Choroid plexus epithelial cell (primary cell): Measurements from ENCODE around the gene DYNC1H1.

Experiments used
- DNase-seq: peaks from one replicate; pipeline ENCODE4 v3.0.0-alpha.2; 2010; ENCODE audit warnings: low read depth
- H3K4me3 ChIP-seq: 2 replicates; pipeline ENCODE4 v1.5.1; 2011; ENCODE audit warnings: low read depth, mild to moderate bottlenecking, control low read depth, low read length, moderate library complexity
- CTCF ChIP-seq: conservative IDR thresholded peaks from 2 replicates; pipeline ENCODE4 v1.5.1; 2011; ENCODE audit warnings: low read depth, mild to moderate bottlenecking, control low read depth, inconsistent platforms, low read length, moderate library complexity

Gene DYNC1H1

GRCh38 chr14:102094101-102094500 lies 129.7 kb downstream of the DYNC1H1 start:
- H3K4me3 ChIP-seq = no peak overlapping the region
- DNase-seq = no peak
- no peak for TF ChIP-seq CTCF

GRCh38 chr14:102095231-102095870 lies 131.0 kb downstream of the DYNC1H1 start:
- no peak for TF ChIP-seq CTCF
- no peak overlapping the region for H3K4me3 ChIP-seq
- peak; percentile 35 for DNase-seq

- peak overlapping the region; percentile 22 for H3K4me3 ChIP-seq
- peak; percentile 21 for DNase-seq
- no peak for TF ChIP-seq CTCF
These were observed 131.6 kb downstream of the DYNC1H1 start for GRCh38 chr14:102095871-102096568.

GRCh38 chr14:102096569-102097188 lies 132.3 kb downstream of the DYNC1H1 start:
- peak overlapping the region; percentile 22 for H3K4me3 ChIP-seq
- peak; percentile 89 for TF ChIP-seq CTCF
- peak; percentile 83 for DNase-seq

- DNase-seq = no peak
- no peak for TF ChIP-seq CTCF
- H3K4me3 ChIP-seq = no peak overlapping the region
These were observed 133.2 kb downstream of the DYNC1H1 start for GRCh38 chr14:102097441-102098135.

- H3K4me3 ChIP-seq = no peak overlapping the region
- no peak for TF ChIP-seq CTCF
- DNase-seq = no peak
These were observed 138.8 kb downstream of the DYNC1H1 start for GRCh38 chr14:102103062-102103695.
